GM12891 (cell line): ENCODE measurements around the gene ZFPM1.

Experiments
- PAX5 ChIP-seq: IDR thresholded peaks from 2 replicates; pipeline ENCODE4 v1.6.1; 2011; ENCODE audit warnings: low read length, moderate library complexity, mild to moderate bottlenecking; ENCODE audit not compliant: insufficient read depth, severe bottlenecking
- POLR2A ChIP-seq: IDR thresholded peaks from 2 replicates; pipeline ENCODE4 v1.6.1; 2011; ENCODE audit warnings: low read depth, low read length, control low read depth
- POLR2AphosphoS5 ChIP-seq: IDR thresholded peaks from 2 replicates; pipeline ENCODE4 v1.6.1; 2011; ENCODE audit warnings: low read depth, low read length, control low read depth

- no peak for TF ChIP-seq POLR2AphosphoS5
- no peak for TF ChIP-seq POLR2A
- TF ChIP-seq PAX5 = no peak
Measured at GRCh38 chr16:88527937-88528743, 75.1 kb downstream of the ZFPM1 start.
